ENCODE measurements around the gene PTPRG.

- TF ChIP-seq, protein P1, sequence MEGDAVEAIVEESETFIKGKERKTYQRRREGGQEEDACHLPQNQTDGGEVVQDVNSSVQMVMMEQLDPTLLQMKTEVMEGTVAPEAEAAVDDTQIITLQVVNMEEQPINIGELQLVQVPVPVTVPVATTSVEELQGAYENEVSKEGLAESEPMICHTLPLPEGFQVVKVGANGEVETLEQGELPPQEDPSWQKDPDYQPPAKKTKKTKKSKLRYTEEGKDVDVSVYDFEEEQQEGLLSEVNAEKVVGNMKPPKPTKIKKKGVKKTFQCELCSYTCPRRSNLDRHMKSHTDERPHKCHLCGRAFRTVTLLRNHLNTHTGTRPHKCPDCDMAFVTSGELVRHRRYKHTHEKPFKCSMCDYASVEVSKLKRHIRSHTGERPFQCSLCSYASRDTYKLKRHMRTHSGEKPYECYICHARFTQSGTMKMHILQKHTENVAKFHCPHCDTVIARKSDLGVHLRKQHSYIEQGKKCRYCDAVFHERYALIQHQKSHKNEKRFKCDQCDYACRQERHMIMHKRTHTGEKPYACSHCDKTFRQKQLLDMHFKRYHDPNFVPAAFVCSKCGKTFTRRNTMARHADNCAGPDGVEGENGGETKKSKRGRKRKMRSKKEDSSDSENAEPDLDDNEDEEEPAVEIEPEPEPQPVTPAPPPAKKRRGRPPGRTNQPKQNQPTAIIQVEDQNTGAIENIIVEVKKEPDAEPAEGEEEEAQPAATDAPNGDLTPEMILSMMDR (conservative IDR thresholded peaks at IDR 0.05; ENCODE audit: low read length): no peak
- no peak for TF ChIP-seq EZH2phosphoT487 (IDR thresholded peaks at IDR 0.05; ENCODE audit: borderline replicate concordance, low read depth, low read length)
Observed at GRCh38 chr3:61665987-61666386, 104.6 kb downstream of the PTPRG start.
